ENCODE measurements around the gene PPP2R1A. TPM values are rescaled to one million over a fixed set of nuclear protein-coding genes. Genes with fewer than 3 reads are reported as not detected.

PPP2R1A gene
- total RNA-seq, 1 donor from 2014 or later: 422 TPM

DNA sequence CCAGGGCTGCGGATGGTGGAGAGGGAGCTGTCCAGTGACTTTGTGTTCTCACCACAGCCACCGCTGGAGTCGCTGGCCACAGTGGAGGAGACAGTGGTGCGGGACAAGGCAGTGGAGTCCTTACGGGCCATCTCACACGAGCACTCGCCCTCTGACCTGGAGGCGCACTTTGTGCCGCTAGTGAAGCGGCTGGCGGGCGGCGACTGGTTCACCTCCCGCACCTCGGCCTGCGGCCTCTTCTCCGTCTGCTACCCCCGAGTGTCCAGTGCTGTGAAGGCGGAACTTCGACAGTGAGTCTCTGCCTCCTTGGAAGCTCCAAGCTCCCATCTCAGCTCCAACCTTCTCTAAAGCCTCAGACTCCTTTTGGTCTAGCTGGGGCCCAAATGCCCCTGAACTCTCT lies 21.4 kb downstream of the PPP2R1A start:
- TF ChIP-seq CTCF (conservative IDR thresholded peaks at IDR 0.05): no peak
- Mint-ChIP-seq H3K27ac (ENCODE audit: unreplicated experiment) (no peak overlapping the region), H3K4me3 (no peak overlapping the region), H3K9me3 (no peaks in the 10 kb centered on the region), H3K4me1 (no peaks in the 10 kb centered on the region), H3K27me3 (ENCODE audit: low read depth) (no peaks in the 10 kb centered on the region), H3K36me3 (ENCODE audit: low read depth) (peaks cover 17% of the 10 kb centered on the region)
- no peak for DNase-seq (ENCODE audit: low read depth, low spot score)

GRCh38 chr19:52211926-52212571 lies 22.2 kb downstream of the PPP2R1A start:
- Mint-ChIP-seq H3K36me3 (ENCODE audit: low read depth) (peaks cover 17% of the 10 kb centered on the region), H3K4me3 (no peak overlapping the region), H3K27me3 (ENCODE audit: low read depth) (no peaks in the 10 kb centered on the region), H3K4me1 (no peaks in the 10 kb centered on the region), H3K27ac (ENCODE audit: unreplicated experiment) (no peak overlapping the region), H3K9me3 (no peaks in the 10 kb centered on the region)
- TF ChIP-seq CTCF (conservative IDR thresholded peaks at IDR 0.05): no peak
- DNase-seq (ENCODE audit: low read depth, low spot score): no peak

DNA sequence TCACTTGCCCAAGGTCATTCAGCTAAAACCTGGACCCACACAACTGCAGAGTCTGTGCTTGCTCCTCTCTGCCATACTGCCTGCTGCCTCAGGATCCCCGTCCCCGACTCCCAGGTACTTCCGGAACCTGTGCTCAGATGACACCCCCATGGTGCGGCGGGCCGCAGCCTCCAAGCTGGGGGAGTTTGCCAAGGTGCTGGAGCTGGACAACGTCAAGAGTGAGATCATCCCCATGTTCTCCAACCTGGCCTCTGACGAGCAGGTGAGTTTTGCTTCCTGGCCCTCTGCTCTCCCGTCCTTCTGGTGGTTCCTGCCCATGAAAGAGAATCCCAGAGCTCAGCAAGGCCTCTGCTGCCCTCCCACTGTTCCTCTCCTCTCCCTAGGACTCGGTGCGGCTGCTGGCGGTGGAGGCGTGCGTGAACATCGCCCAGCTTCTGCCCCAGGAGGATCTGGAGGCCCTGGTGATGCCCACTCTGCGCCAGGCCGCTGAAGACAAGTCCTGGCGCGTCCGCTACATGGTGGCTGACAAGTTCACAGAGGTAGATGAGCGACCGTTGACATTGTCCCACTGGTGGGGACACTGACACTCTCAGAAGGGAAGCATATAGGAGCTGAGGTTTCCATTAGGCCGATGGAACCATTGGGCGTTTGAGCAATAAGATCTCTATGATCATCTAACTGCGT lies 22.9 kb downstream of the PPP2R1A start:
- no peak for DNase-seq (ENCODE audit: low read depth, low spot score)
- Mint-ChIP-seq H3K36me3 (ENCODE audit: low read depth) (peaks cover 21% of the 10 kb centered on the region), H3K9me3 (no peaks in the 10 kb centered on the region), H3K4me3 (no peak overlapping the region), H3K27ac (ENCODE audit: unreplicated experiment) (peak overlapping the region; percentile 91), H3K4me1 (no peaks in the 10 kb centered on the region), H3K27me3 (ENCODE audit: low read depth) (no peaks in the 10 kb centered on the region)
- no peak for TF ChIP-seq CTCF (conservative IDR thresholded peaks at IDR 0.05)

GRCh38 chr19:52214241-52214640 lies 24.4 kb downstream of the PPP2R1A start:
- no peaks in the 10 kb centered on the region for H3K9me3 Mint-ChIP-seq
- H3K4me1 Mint-ChIP-seq: no peaks in the 10 kb centered on the region
- H3K27me3 Mint-ChIP-seq (ENCODE audit: low read depth): no peaks in the 10 kb centered on the region
- H3K36me3 Mint-ChIP-seq (ENCODE audit: low read depth): peaks cover 25% of the 10 kb centered on the region
- H3K27ac Mint-ChIP-seq (ENCODE audit: unreplicated experiment): no peak overlapping the region
- no peak for TF ChIP-seq CTCF (conservative IDR thresholded peaks at IDR 0.05)
- H3K4me3 Mint-ChIP-seq: no peak overlapping the region
- no peak for DNase-seq (ENCODE audit: low read depth, low spot score)

- Mint-ChIP-seq H3K4me1 (no peaks in the 10 kb centered on the region), H3K27ac (ENCODE audit: unreplicated experiment) (no peak overlapping the region), H3K27me3 (ENCODE audit: low read depth) (no peaks in the 10 kb centered on the region), H3K9me3 (no peaks in the 10 kb centered on the region), H3K36me3 (ENCODE audit: low read depth) (peaks cover 29% of the 10 kb centered on the region), H3K4me3 (no peak overlapping the region)
- no peak for DNase-seq (ENCODE audit: low read depth, low spot score)
- TF ChIP-seq CTCF (conservative IDR thresholded peaks at IDR 0.05): no peak
These were observed 26.5 kb downstream of the PPP2R1A start for GRCh38 chr19:52216401-52216800.

All from neural crest cell (in vitro differentiated cells).